WTC11 (cell line): ENCODE results near the gene CPVL. TPM values are rescaled to one million over a fixed set of nuclear protein-coding genes. Genes with fewer than 3 reads are reported as not detected.

Source experiments
- ATAC-seq: fragments of 200-7000 bp; cut with Tn5 transposase; 2 replicates; pipeline ENCODE4 v1.10.0; 2021; ENCODE audit warnings: mild to moderate bottlenecking, moderate library complexity
- CTCF ChIA-PET: fragments of 300-600 bp; sonication (Branson Sonifier 250); formaldehyde crosslinking; loops from one replicate; lab custom pipeline; 2021; ENCODE audit warnings: antibody characterized with exemption; lab: Charles Lee
- POLR2A ChIA-PET: fragments of 350-600 bp; sonication (Branson Sonifier 250); formaldehyde crosslinking; loops from one replicate; lab custom pipeline; 2021; ENCODE audit warnings: antibody characterized with exemption; lab: Charles Lee
- DNase-seq: peaks from one replicate; pipeline ENCODE4 v3.0.0; 2021; ENCODE audit warnings: low spot score
- H3K27ac Mint-ChIP-seq: 2 replicates; pipeline ENCODE4 v1.8.0; 2021; ENCODE audit warnings: mixed read lengths
- H3K27me3 Mint-ChIP-seq: 2 replicates; pipeline ENCODE4 v1.8.0; 2021; ENCODE audit warnings: low read depth, mild to moderate bottlenecking, moderate library complexity, mixed read lengths
- H3K36me3 Mint-ChIP-seq: 2 replicates; pipeline ENCODE4 v1.8.0; 2021; ENCODE audit warnings: mixed read lengths
- H3K4me1 Mint-ChIP-seq: 2 replicates; pipeline ENCODE4 v1.8.0; 2022; ENCODE audit warnings: mixed read lengths
- H3K4me3 Mint-ChIP-seq: 2 replicates; pipeline ENCODE4 v1.8.0; 2021; ENCODE audit warnings: mild to moderate bottlenecking, moderate library complexity, mixed read lengths
- H3K9me3 Mint-ChIP-seq: 2 replicates; pipeline ENCODE4 v1.8.0; 2021; ENCODE audit warnings: mixed read lengths
- EMX1 ChIP-seq: fragments of 250-450 bp; sonication (Bioruptor Pico); IDR thresholded peaks from 2 replicates; pipeline ENCODE4 v1.8.0; 2021; ENCODE audit warnings: mild to moderate bottlenecking
- JAZF1 ChIP-seq: fragments of 250-450 bp; sonication (Bioruptor Pico); IDR thresholded peaks from 2 replicates; pipeline ENCODE4 v1.9.0; 2021; ENCODE audit warnings: moderate library complexity, mild to moderate bottlenecking, inconsistent platforms
- MXD4 ChIP-seq: fragments of 250-450 bp; sonication (Bioruptor Pico); IDR thresholded peaks from 2 replicates; pipeline ENCODE4 v1.8.0; 2021; ENCODE audit warnings: mild to moderate bottlenecking, moderate library complexity, borderline replicate concordance
- MYBL2 ChIP-seq: sonication (generic); formaldehyde crosslinking; IDR thresholded peaks from 2 replicates; pipeline ENCODE4 v1.8.1; 2023; ENCODE audit warnings: mild to moderate bottlenecking, moderate library complexity, missing genetic modification reagents
- NR1H2 ChIP-seq: sonication (generic); formaldehyde crosslinking; IDR thresholded peaks from 2 replicates; pipeline ENCODE4 v1.9.0; 2021; ENCODE audit warnings: mild to moderate bottlenecking, moderate library complexity, missing genetic modification reagents
- NR3C1 ChIP-seq: sonication (generic); formaldehyde crosslinking; conservative IDR thresholded peaks from 2 replicates; pipeline ENCODE4 v1.8.1; 2023; ENCODE audit warnings: low read depth, mild to moderate bottlenecking, missing genetic modification reagents
- SP1 ChIP-seq: sonication (generic); formaldehyde crosslinking; conservative IDR thresholded peaks from 2 replicates; pipeline ENCODE4 v1.8.1; 2022; ENCODE audit warnings: missing genetic modification reagents
- ZNF219 ChIP-seq: sonication (generic); formaldehyde crosslinking; IDR thresholded peaks from 2 replicates; pipeline ENCODE4 v1.8.0; 2023; ENCODE audit warnings: missing genetic modification reagents, mild to moderate bottlenecking, borderline replicate concordance
- ZNF232 ChIP-seq: sonication (generic); formaldehyde crosslinking; IDR thresholded peaks from 2 replicates; pipeline ENCODE4 v1.8.0; 2022; ENCODE audit warnings: mild to moderate bottlenecking, missing genetic modification reagents
- total RNA-seq: library from RNA; stranded (reverse); gene quantifications from 3 replicates; pipeline ENCODE4 v1.2.3, GENCODE V29; 2021
- TF ChIP-seq, protein P1 (sequence below): sonication (generic); formaldehyde crosslinking; IDR thresholded peaks from 2 replicates; pipeline ENCODE4 v1.8.0; 2022; ENCODE audit warnings: mild to moderate bottlenecking, missing genetic modification reagents
- TF ChIP-seq, protein P2 (sequence below): fragments of 250-450 bp; sonication (Bioruptor Pico); IDR thresholded peaks from 2 replicates; pipeline ENCODE4 v1.9.0; 2021; ENCODE audit warnings: mild to moderate bottlenecking, borderline replicate concordance
- TF ChIP-seq, protein P3 (sequence below): sonication (generic); formaldehyde crosslinking; IDR thresholded peaks from 2 replicates; pipeline ENCODE4 v1.8.1; 2023; ENCODE audit warnings: mild to moderate bottlenecking, moderate library complexity, missing genetic modification reagents
- TF ChIP-seq, protein P4 (sequence below): sonication (generic); formaldehyde crosslinking; IDR thresholded peaks from 2 replicates; pipeline ENCODE4 v1.8.0; 2022; ENCODE audit warnings: mild to moderate bottlenecking, missing genetic modification reagents
- TF ChIP-seq, protein P5 (sequence below): sonication (generic); formaldehyde crosslinking; IDR thresholded peaks from 2 replicates; pipeline ENCODE4 v1.8.0; 2022; ENCODE audit warnings: missing genetic modification reagents
- TF ChIP-seq, protein P6 (sequence below): sonication (generic); formaldehyde crosslinking; IDR thresholded peaks from 2 replicates; pipeline ENCODE4 v1.8.1; 2023; ENCODE audit warnings: mild to moderate bottlenecking, missing genetic modification reagents, borderline replicate concordance
- TF ChIP-seq, protein P7 (sequence below): sonication (generic); formaldehyde crosslinking; IDR thresholded peaks from 2 replicates; pipeline ENCODE4 v1.8.1; 2022; ENCODE audit warnings: missing genetic modification reagents, borderline replicate concordance

The CPVL gene
- total RNA-seq, 1 experiment from 2014 or later = 34.2 TPM

DNA sequence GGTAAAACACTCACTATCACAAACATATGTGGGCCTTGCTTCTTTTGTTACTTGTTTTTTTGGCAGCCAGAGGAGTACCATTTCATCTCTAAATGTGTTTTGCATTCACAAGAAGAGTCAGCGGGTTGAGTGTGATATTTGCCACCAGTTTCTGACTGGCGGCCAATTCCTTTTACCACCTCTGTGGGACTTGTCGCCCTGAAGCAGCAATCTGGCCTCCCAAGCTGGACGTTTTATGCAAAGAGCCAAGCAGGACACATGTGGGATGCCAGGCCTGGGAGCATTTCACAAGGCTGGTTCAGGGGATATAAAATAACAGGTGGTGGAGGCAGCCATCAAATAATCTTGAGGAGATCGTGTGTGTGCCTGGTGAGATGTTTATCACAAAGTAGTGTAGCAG, 126.4 kb downstream of the CPVL start:
- no peak overlapping the region for H3K27ac Mint-ChIP-seq
- no peak for TF ChIP-seq MXD4 (CRISPR knock-in tag)
- no peak for TF ChIP-seq NR1H2
- TF ChIP-seq MYBL2 (CRISPR knock-in tag) = no peak
- TF ChIP-seq, protein P1, sequence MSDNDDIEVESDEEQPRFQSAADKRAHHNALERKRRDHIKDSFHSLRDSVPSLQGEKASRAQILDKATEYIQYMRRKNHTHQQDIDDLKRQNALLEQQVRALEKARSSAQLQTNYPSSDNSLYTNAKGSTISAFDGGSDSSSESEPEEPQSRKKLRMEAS (CRISPR knock-in tag) = no peak
- no peak for TF ChIP-seq JAZF1 (CRISPR knock-in tag)
- TF ChIP-seq, protein P2, sequence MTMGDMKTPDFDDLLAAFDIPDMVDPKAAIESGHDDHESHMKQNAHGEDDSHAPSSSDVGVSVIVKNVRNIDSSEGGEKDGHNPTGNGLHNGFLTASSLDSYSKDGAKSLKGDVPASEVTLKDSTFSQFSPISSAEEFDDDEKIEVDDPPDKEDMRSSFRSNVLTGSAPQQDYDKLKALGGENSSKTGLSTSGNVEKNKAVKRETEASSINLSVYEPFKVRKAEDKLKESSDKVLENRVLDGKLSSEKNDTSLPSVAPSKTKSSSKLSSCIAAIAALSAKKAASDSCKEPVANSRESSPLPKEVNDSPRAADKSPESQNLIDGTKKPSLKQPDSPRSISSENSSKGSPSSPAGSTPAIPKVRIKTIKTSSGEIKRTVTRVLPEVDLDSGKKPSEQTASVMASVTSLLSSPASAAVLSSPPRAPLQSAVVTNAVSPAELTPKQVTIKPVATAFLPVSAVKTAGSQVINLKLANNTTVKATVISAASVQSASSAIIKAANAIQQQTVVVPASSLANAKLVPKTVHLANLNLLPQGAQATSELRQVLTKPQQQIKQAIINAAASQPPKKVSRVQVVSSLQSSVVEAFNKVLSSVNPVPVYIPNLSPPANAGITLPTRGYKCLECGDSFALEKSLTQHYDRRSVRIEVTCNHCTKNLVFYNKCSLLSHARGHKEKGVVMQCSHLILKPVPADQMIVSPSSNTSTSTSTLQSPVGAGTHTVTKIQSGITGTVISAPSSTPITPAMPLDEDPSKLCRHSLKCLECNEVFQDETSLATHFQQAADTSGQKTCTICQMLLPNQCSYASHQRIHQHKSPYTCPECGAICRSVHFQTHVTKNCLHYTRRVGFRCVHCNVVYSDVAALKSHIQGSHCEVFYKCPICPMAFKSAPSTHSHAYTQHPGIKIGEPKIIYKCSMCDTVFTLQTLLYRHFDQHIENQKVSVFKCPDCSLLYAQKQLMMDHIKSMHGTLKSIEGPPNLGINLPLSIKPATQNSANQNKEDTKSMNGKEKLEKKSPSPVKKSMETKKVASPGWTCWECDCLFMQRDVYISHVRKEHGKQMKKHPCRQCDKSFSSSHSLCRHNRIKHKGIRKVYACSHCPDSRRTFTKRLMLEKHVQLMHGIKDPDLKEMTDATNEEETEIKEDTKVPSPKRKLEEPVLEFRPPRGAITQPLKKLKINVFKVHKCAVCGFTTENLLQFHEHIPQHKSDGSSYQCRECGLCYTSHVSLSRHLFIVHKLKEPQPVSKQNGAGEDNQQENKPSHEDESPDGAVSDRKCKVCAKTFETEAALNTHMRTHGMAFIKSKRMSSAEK (CRISPR knock-in tag) = no peak
- TF ChIP-seq, protein P3, sequence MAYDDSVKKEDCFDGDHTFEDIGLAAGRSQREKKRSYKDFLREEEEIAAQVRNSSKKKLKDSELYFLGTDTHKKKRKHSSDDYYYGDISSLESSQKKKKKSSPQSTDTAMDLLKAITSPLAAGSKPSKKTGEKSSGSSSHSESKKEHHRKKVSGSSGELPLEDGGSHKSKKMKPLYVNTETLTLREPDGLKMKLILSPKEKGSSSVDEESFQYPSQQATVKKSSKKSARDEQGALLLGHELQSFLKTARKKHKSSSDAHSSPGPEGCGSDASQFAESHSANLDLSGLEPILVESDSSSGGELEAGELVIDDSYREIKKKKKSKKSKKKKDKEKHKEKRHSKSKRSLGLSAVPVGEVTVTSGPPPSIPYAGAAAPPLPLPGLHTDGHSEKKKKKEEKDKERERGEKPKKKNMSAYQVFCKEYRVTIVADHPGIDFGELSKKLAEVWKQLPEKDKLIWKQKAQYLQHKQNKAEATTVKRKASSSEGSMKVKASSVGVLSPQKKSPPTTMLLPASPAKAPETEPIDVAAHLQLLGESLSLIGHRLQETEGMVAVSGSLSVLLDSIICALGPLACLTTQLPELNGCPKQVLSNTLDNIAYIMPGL = no peak
- TF ChIP-seq, protein P4, sequence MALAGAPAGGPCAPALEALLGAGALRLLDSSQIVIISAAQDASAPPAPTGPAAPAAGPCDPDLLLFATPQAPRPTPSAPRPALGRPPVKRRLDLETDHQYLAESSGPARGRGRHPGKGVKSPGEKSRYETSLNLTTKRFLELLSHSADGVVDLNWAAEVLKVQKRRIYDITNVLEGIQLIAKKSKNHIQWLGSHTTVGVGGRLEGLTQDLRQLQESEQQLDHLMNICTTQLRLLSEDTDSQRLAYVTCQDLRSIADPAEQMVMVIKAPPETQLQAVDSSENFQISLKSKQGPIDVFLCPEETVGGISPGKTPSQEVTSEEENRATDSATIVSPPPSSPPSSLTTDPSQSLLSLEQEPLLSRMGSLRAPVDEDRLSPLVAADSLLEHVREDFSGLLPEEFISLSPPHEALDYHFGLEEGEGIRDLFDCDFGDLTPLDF (CRISPR knock-in tag) = no peak
- TF ChIP-seq, protein P5, sequence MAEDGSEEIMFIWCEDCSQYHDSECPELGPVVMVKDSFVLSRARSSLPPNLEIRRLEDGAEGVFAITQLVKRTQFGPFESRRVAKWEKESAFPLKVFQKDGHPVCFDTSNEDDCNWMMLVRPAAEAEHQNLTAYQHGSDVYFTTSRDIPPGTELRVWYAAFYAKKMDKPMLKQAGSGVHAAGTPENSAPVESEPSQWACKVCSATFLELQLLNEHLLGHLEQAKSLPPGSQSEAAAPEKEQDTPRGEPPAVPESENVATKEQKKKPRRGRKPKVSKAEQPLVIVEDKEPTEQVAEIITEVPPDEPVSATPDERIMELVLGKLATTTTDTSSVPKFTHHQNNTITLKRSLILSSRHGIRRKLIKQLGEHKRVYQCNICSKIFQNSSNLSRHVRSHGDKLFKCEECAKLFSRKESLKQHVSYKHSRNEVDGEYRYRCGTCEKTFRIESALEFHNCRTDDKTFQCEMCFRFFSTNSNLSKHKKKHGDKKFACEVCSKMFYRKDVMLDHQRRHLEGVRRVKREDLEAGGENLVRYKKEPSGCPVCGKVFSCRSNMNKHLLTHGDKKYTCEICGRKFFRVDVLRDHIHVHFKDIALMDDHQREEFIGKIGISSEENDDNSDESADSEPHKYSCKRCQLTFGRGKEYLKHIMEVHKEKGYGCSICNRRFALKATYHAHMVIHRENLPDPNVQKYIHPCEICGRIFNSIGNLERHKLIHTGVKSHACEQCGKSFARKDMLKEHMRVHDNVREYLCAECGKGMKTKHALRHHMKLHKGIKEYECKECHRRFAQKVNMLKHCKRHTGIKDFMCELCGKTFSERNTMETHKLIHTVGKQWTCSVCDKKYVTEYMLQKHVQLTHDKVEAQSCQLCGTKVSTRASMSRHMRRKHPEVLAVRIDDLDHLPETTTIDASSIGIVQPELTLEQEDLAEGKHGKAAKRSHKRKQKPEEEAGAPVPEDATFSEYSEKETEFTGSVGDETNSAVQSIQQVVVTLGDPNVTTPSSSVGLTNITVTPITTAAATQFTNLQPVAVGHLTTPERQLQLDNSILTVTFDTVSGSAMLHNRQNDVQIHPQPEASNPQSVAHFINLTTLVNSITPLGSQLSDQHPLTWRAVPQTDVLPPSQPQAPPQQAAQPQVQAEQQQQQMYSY (CRISPR knock-in tag) = no peak
- no peak for TF ChIP-seq SP1 (CRISPR knock-in tag)
- H3K36me3 Mint-ChIP-seq = peaks cover 14% of the 10 kb centered on the region
- no peak overlapping the region for H3K4me3 Mint-ChIP-seq
- CTCF ChIA-PET = interaction anchor here (0.6 kb wide), 1 partner anchor 103 kb away, joined by 3 read pairs; no protein-coding TSS in a partner anchor
- no peak for ATAC-seq
- no peaks in the 10 kb centered on the region; the same call in 1 of the 2 replicates for H3K27me3 Mint-ChIP-seq
- peaks cover 15% of the 10 kb centered on the region for H3K9me3 Mint-ChIP-seq
- no peaks in the 10 kb centered on the region for H3K4me1 Mint-ChIP-seq
- no peak for DNase-seq
- POLR2A ChIA-PET = no interaction called here

DNA sequence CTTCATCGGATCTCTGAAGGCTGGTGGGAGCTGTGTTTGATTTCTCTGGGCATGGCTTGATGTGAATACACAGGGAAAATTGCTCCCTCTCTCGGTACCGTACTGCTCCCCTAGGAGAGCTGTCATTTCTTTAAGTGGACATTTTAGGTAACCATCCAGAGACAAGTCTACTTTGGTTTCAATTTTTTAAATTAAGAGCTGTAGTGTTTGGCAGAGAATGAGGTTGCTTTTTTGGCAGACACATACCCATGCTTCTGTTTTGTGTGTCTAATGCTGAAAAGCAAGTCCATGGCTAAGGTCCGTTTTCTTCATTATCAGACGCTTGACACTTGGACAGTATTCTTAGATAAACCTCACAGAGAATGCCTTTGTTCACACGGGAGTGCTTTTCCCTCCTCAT, 127.0 kb downstream of the CPVL start:
- Mint-ChIP-seq H3K9me3 (peaks cover 10% of the 10 kb centered on the region), H3K27ac (no peak overlapping the region), H3K4me1 (no peaks in the 10 kb centered on the region), H3K4me3 (no peak overlapping the region), H3K27me3 (no peaks in the 10 kb centered on the region; the same call in 1 of the 2 replicates), H3K36me3 (peaks cover 9% of the 10 kb centered on the region)
- CTCF ChIA-PET = no interaction called here
- ATAC-seq = no peak
- POLR2A ChIA-PET = no interaction called here
- DNase-seq = no peak
- no peak for TF ChIP-seq MYBL2 (CRISPR knock-in tag)
- TF ChIP-seq EMX1 (CRISPR knock-in tag) = no peak
- TF ChIP-seq ZNF232 (CRISPR knock-in tag) = no peak
- TF ChIP-seq NR3C1 = no peak
- TF ChIP-seq ZNF219 (CRISPR knock-in tag) = no peak
- TF ChIP-seq, protein P6, sequence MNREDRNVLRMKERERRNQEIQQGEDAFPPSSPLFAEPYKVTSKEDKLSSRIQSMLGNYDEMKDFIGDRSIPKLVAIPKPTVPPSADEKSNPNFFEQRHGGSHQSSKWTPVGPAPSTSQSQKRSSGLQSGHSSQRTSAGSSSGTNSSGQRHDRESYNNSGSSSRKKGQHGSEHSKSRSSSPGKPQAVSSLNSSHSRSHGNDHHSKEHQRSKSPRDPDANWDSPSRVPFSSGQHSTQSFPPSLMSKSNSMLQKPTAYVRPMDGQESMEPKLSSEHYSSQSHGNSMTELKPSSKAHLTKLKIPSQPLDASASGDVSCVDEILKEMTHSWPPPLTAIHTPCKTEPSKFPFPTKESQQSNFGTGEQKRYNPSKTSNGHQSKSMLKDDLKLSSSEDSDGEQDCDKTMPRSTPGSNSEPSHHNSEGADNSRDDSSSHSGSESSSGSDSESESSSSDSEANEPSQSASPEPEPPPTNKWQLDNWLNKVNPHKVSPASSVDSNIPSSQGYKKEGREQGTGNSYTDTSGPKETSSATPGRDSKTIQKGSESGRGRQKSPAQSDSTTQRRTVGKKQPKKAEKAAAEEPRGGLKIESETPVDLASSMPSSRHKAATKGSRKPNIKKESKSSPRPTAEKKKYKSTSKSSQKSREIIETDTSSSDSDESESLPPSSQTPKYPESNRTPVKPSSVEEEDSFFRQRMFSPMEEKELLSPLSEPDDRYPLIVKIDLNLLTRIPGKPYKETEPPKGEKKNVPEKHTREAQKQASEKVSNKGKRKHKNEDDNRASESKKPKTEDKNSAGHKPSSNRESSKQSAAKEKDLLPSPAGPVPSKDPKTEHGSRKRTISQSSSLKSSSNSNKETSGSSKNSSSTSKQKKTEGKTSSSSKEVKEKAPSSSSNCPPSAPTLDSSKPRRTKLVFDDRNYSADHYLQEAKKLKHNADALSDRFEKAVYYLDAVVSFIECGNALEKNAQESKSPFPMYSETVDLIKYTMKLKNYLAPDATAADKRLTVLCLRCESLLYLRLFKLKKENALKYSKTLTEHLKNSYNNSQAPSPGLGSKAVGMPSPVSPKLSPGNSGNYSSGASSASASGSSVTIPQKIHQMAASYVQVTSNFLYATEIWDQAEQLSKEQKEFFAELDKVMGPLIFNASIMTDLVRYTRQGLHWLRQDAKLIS (CRISPR knock-in tag) = no peak
- TF ChIP-seq, protein P7, sequence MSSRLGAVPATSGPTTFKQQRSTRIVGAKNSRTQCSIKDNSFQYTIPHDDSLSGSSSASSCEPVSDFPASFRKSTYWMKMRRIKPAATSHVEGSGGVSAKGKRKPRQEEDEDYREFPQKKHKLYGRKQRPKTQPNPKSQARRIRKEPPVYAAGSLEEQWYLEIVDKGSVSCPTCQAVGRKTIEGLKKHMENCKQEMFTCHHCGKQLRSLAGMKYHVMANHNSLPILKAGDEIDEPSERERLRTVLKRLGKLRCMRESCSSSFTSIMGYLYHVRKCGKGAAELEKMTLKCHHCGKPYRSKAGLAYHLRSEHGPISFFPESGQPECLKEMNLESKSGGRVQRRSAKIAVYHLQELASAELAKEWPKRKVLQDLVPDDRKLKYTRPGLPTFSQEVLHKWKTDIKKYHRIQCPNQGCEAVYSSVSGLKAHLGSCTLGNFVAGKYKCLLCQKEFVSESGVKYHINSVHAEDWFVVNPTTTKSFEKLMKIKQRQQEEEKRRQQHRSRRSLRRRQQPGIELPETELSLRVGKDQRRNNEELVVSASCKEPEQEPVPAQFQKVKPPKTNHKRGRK (CRISPR knock-in tag) = no peak
